MM.1S (cell line): ENCODE data around the gene GRIK2.

ENCODE experiments used
- DNase-seq: peaks from one replicate; pipeline ENCODE4 v3.0.0-alpha.2; 2015
- H2AFZ ChIP-seq: fragments of 300-600 bp; sonication (generic); 2 replicates; pipeline ENCODE4 v1.6.0; 2016; ENCODE audit warnings: antibody characterized with exemption, low read length
- H3F3A ChIP-seq: fragments of 300-600 bp; sonication (generic); 2 replicates; pipeline ENCODE4 v1.6.1; 2016; ENCODE audit warnings: mild to moderate bottlenecking, antibody characterized with exemption, low read length, moderate library complexity, mixed read lengths; ENCODE audit not compliant: insufficient read depth
- H3K27ac ChIP-seq: fragments of 300-600 bp; sonication (generic); 2 replicates; pipeline ENCODE4 v1.5.1; 2016; ENCODE audit warnings: mild to moderate bottlenecking, low read length
- H3K27me3 ChIP-seq: fragments of 300-600 bp; sonication (generic); replicated peaks from 2 replicates; pipeline ENCODE4 v1.6.0; 2016; ENCODE audit warnings: low read length; ENCODE audit not compliant: insufficient read depth
- H3K36me3 ChIP-seq: fragments of 300-600 bp; sonication (generic); replicated peaks from 2 replicates; pipeline ENCODE4 v1.6.1; 2016; ENCODE audit warnings: mild to moderate bottlenecking, low read length, mixed read lengths; ENCODE audit not compliant: insufficient read depth
- H3K4me1 ChIP-seq: fragments of 300-600 bp; sonication (generic); 2 replicates; pipeline ENCODE4 v1.6.1; 2016; ENCODE audit warnings: low read length, mixed read lengths
- H3K4me2 ChIP-seq: fragments of 300-600 bp; sonication (generic); 2 replicates; pipeline ENCODE4 v1.6.0; 2016; ENCODE audit warnings: low read depth, low read length
- H3K4me3 ChIP-seq: fragments of 300-600 bp; sonication (generic); 2 replicates; pipeline ENCODE4 v1.5.1; 2016; ENCODE audit warnings: low read length, mixed read lengths
- H3K79me2 ChIP-seq: fragments of 300-600 bp; sonication (generic); 2 replicates; pipeline ENCODE4 v1.6.1; 2016; ENCODE audit warnings: mixed run types, low read length, mixed read lengths
- H3K9ac ChIP-seq: fragments of 300-600 bp; sonication (generic); 2 replicates; pipeline ENCODE4 v1.6.1; 2016; ENCODE audit warnings: low read length, mixed read lengths
- H3K9me2 ChIP-seq: fragments of 300-600 bp; sonication (generic); replicated peaks from 2 replicates; pipeline ENCODE4 v1.6.1; 2016; ENCODE audit warnings: mild to moderate bottlenecking, low read length, mixed read lengths; ENCODE audit not compliant: insufficient read depth
- H3K9me3 ChIP-seq: fragments of 300-600 bp; sonication (generic); replicated peaks from 2 replicates; pipeline ENCODE4 v1.6.1; 2016; ENCODE audit warnings: mild to moderate bottlenecking, low read length, mixed read lengths; ENCODE audit not compliant: insufficient read depth
- H4K20me1 ChIP-seq: fragments of 300-600 bp; sonication (generic); 2 replicates; pipeline ENCODE4 v1.6.1; 2016; ENCODE audit warnings: mild to moderate bottlenecking, low read length, moderate library complexity, mixed read lengths; ENCODE audit not compliant: insufficient read depth
- EZH2 ChIP-seq: fragments of 300-600 bp; sonication (generic); optimal IDR thresholded peaks from 2 replicates; pipeline ENCODE3; 2017; ENCODE audit warnings: low read depth, mild to moderate bottlenecking, antibody characterized with exemption, low read length, mixed read lengths
- EZH2phosphoT487 ChIP-seq: fragments of 300-600 bp; sonication (generic); IDR thresholded peaks from 2 replicates; pipeline ENCODE4 v1.6.1; 2018; ENCODE audit warnings: antibody characterized with exemption, low read length
- TF ChIP-seq, protein P1 (sequence below): fragments of 300-600 bp; sonication (generic); IDR thresholded peaks from 2 replicates; pipeline ENCODE4 v1.5.1; 2016; ENCODE audit warnings: antibody characterized with exemption, low read length, mixed read lengths

Gene GRIK2

DNA sequence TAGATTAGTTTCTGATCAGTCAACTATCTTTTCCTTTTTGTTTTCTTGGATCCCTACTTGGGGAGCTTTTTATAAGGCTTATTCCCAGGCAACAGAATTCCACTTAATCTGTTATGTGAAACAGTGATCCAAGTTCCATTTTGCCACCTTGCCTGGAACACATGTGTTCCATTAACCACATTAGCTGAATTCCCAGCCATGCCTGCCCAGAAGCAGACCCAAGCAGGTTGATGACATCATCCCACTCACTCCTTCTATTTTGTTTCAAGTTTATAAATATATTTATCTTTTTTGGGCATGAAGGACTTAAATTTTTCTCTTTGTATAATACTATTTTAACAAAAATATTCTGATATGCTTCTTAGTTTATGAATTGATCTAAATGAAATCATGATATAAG is 587.4 kb downstream of the GRIK2 start:
- Histone ChIP-seq H3K27ac (no peak overlapping the region), H3K4me3 (no peak overlapping the region), H3K9me2 (no peaks in the 10 kb centered on the region), H3K27me3 (no peaks in the 10 kb centered on the region), H3K9me3 (no peaks in the 10 kb centered on the region), H3K9ac (no peak overlapping the region), H3F3A (no peaks in the 10 kb centered on the region), H3K4me1 (no peaks in the 10 kb centered on the region), H3K79me2 (no peaks in the 10 kb centered on the region), H3K36me3 (no peaks in the 10 kb centered on the region), H4K20me1 (no peaks in the 10 kb centered on the region), H3K4me2 (no peak overlapping the region), H2AFZ (no peak overlapping the region)
- no peak for TF ChIP-seq EZH2
- TF ChIP-seq, protein P1, sequence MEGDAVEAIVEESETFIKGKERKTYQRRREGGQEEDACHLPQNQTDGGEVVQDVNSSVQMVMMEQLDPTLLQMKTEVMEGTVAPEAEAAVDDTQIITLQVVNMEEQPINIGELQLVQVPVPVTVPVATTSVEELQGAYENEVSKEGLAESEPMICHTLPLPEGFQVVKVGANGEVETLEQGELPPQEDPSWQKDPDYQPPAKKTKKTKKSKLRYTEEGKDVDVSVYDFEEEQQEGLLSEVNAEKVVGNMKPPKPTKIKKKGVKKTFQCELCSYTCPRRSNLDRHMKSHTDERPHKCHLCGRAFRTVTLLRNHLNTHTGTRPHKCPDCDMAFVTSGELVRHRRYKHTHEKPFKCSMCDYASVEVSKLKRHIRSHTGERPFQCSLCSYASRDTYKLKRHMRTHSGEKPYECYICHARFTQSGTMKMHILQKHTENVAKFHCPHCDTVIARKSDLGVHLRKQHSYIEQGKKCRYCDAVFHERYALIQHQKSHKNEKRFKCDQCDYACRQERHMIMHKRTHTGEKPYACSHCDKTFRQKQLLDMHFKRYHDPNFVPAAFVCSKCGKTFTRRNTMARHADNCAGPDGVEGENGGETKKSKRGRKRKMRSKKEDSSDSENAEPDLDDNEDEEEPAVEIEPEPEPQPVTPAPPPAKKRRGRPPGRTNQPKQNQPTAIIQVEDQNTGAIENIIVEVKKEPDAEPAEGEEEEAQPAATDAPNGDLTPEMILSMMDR = no peak
- TF ChIP-seq EZH2phosphoT487 = no peak
- DNase-seq = no peak

DNA sequence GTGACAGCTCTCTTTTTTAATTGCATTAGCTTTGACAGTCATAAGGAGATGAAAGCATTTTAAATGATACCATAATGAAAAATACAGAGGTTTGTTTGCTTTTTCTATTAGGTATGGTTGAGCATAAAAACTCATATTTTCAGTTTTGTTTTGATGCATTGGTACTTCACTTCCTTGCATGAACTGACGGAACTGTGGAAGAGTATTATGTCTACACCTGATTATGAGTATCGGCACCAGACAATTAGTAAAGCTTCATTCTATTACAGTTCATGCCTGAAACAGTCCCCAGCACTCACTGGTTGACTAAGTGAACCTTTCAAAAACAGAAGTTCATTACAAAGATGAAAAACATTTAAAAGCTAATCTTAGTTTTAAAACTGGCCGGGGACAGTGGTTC is 593.0 kb downstream of the GRIK2 start:
- Histone ChIP-seq H3K4me2 (no peak overlapping the region), H3K36me3 (no peaks in the 10 kb centered on the region), H3K27me3 (no peaks in the 10 kb centered on the region), H4K20me1 (no peaks in the 10 kb centered on the region), H3F3A (no peaks in the 10 kb centered on the region), H3K4me3 (no peak overlapping the region), H3K9me3 (no peaks in the 10 kb centered on the region), H3K27ac (no peak overlapping the region), H3K9ac (no peak overlapping the region), H3K9me2 (no peaks in the 10 kb centered on the region), H3K79me2 (no peaks in the 10 kb centered on the region), H2AFZ (no peak overlapping the region), H3K4me1 (no peaks in the 10 kb centered on the region)
- TF ChIP-seq EZH2 (no peak), EZH2phosphoT487 (no peak)
- TF ChIP-seq, protein P1 = no peak
- no peak for DNase-seq

DNA sequence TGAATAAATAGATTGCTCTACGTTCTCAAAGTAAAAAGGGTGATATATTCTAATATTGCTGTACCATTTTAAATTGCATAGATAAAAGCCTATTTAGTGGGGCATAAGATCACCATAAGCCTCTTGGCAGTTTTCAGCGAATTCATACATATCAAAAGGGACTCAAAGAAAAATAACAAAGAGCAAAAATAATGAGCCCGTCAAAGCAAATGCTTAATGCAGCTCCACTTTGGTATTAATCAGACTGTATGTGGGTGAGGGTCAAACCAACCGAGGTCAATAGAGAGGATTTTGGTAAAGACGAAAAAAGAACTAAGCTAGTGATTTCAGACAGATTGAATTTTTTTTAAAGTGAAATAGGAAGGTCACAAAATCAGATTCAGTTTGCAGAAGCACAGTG is 598.8 kb downstream of the GRIK2 start:
- H3K4me2 ChIP-seq = no peak overlapping the region
- H3K27ac ChIP-seq = no peak overlapping the region
- no peaks in the 10 kb centered on the region for H3K36me3 ChIP-seq
- no peak overlapping the region for H3K9ac ChIP-seq
- H2AFZ ChIP-seq = no peak overlapping the region
- H4K20me1 ChIP-seq = no peaks in the 10 kb centered on the region
- H3K79me2 ChIP-seq = no peaks in the 10 kb centered on the region
- H3K9me3 ChIP-seq = no peaks in the 10 kb centered on the region
- no peak for TF ChIP-seq EZH2
- TF ChIP-seq, protein P1 = no peak
- no peak for TF ChIP-seq EZH2phosphoT487
- no peaks in the 10 kb centered on the region for H3F3A ChIP-seq
- H3K27me3 ChIP-seq = no peaks in the 10 kb centered on the region
- H3K9me2 ChIP-seq = no peaks in the 10 kb centered on the region
- H3K4me1 ChIP-seq = no peaks in the 10 kb centered on the region
- DNase-seq = no peak
- H3K4me3 ChIP-seq = no peak overlapping the region
